GM23338 (cell line): Measurements from ENCODE around the gene GOSR2. TPM values are rescaled to one million over a fixed set of nuclear protein-coding genes. Genes with fewer than 3 reads are reported as not detected.

Experiments used
- ATAC-seq: fragments of 200-7000 bp; cut with Tn5 transposase; 3 replicates; pipeline ENCODE4 v1.9.1; 2020
- DNase-seq: peaks from one replicate; pipeline ENCODE4 v3.0.0-alpha.2; 2015; ENCODE audit warnings: low spot score
- H2AFZ ChIP-seq: fragments of 200-600 bp; sonication (generic); 2 replicates; pipeline ENCODE4 v1.8.0; 2016; ENCODE audit warnings: antibody characterized with exemption, mild to moderate bottlenecking, moderate library complexity
- H3F3A ChIP-seq: fragments of 200-600 bp; sonication (generic); replicated peaks from 2 replicates; pipeline ENCODE4 v1.8.0; 2017; ENCODE audit warnings: antibody characterized with exemption, mixed run types, low read depth
- H3K27ac ChIP-seq: fragments of 200-600 bp; sonication (generic); 2 replicates; pipeline ENCODE4 v1.6.1; 2016; ENCODE audit warnings: low read depth
- H3K27me3 ChIP-seq: fragments of 200-600 bp; sonication (generic); 2 replicates; pipeline ENCODE4 v1.8.0; 2016; ENCODE audit warnings: mild to moderate bottlenecking, mixed run types, moderate library complexity; ENCODE audit not compliant: insufficient read depth
- H3K36me3 ChIP-seq: fragments of 200-600 bp; sonication (generic); 2 replicates; pipeline ENCODE4 v1.8.0; 2016; ENCODE audit warnings: mild to moderate bottlenecking; ENCODE audit not compliant: insufficient read depth
- H3K4me1 ChIP-seq: fragments of 200-600 bp; sonication (generic); 2 replicates; pipeline ENCODE4 v1.8.0; 2016; ENCODE audit warnings: mild to moderate bottlenecking, moderate library complexity; ENCODE audit not compliant: insufficient read depth
- H3K4me2 ChIP-seq: fragments of 200-600 bp; sonication (generic); 2 replicates; pipeline ENCODE4 v1.7.1; 2017; ENCODE audit warnings: mixed run types
- H3K4me3 ChIP-seq: fragments of 200-600 bp; sonication (generic); 2 replicates; pipeline ENCODE4 v1.6.1; 2016; ENCODE audit warnings: mixed run types
- H3K79me2 ChIP-seq: fragments of 200-600 bp; sonication (generic); replicated peaks from 2 replicates; pipeline ENCODE4 v1.8.0; 2017; ENCODE audit warnings: mild to moderate bottlenecking; ENCODE audit not compliant: insufficient read depth
- H3K9me2 ChIP-seq: fragments of 200-600 bp; sonication (generic); 2 replicates; pipeline ENCODE4 v1.8.0; 2017; ENCODE audit not compliant: insufficient read depth
- H4K20me1 ChIP-seq: fragments of 200-600 bp; sonication (generic); replicated peaks from 2 replicates; pipeline ENCODE4 v1.8.0; 2017; ENCODE audit warnings: mild to moderate bottlenecking; ENCODE audit not compliant: insufficient read depth
- H3K27ac Mint-ChIP-seq: 2 replicates; pipeline ENCODE4 v1.8.0; 2020; ENCODE audit warnings: inconsistent platforms, mild to moderate bottlenecking, moderate library complexity, mixed read lengths
- H3K27me3 Mint-ChIP-seq: 3 replicates; pipeline ENCODE4 v1.8.0; 2022; ENCODE audit warnings: low read depth, mild to moderate bottlenecking, moderate library complexity, mixed read lengths, inconsistent platforms; ENCODE audit not compliant: insufficient read depth, poor library complexity
- H3K36me3 Mint-ChIP-seq: 3 replicates; pipeline ENCODE4 v1.8.0; 2021; ENCODE audit warnings: low read depth, mild to moderate bottlenecking, inconsistent platforms, moderate library complexity, mixed read lengths
- H3K4me1 Mint-ChIP-seq: 3 replicates; pipeline ENCODE4 v1.8.0; 2020; ENCODE audit warnings: mild to moderate bottlenecking, inconsistent platforms, mixed read lengths
- H3K4me3 Mint-ChIP-seq: 3 replicates; pipeline ENCODE4 v1.8.0; 2021; ENCODE audit warnings: moderate library complexity, mild to moderate bottlenecking, inconsistent platforms, mixed read lengths
- H3K9me3 Mint-ChIP-seq: 3 replicates; pipeline ENCODE4 v1.8.0; 2020; ENCODE audit warnings: moderate library complexity, mild to moderate bottlenecking, inconsistent platforms, mixed read lengths
- CREB1 ChIP-seq: fragments of 250-450 bp; sonication (Bioruptor Pico); IDR thresholded peaks from 2 replicates; pipeline ENCODE4 v1.5.0; 2020; ENCODE audit warnings: low read depth, mild to moderate bottlenecking, moderate library complexity
- EZH2 ChIP-seq: fragments of 200-600 bp; sonication (generic); IDR thresholded peaks from one replicate; pipeline ENCODE4 v1.8.0; 2017; ENCODE audit warnings: antibody characterized with exemption, mild to moderate bottlenecking, low read depth; ENCODE audit not compliant: unreplicated experiment
- EZH2phosphoT487 ChIP-seq: fragments of 200-600 bp; sonication (generic); IDR thresholded peaks from one replicate; pipeline ENCODE4 v1.8.1; 2018; ENCODE audit warnings: antibody characterized with exemption; ENCODE audit not compliant: unreplicated experiment
- JUNB ChIP-seq: IDR thresholded peaks from one replicate; pipeline ENCODE4 v1.6.1; 2016; ENCODE audit warnings: antibody characterized with exemption; ENCODE audit not compliant: unreplicated experiment
- NANOG ChIP-seq: IDR thresholded peaks from 2 replicates; pipeline ENCODE4 v1.6.1; 2016; ENCODE audit warnings: antibody characterized with exemption, borderline replicate concordance
- POLR2AphosphoS5 ChIP-seq: IDR thresholded peaks from 2 replicates; pipeline ENCODE4 v1.6.1; 2016; ENCODE audit warnings: antibody characterized with exemption, low read depth
- STAT1 ChIP-seq: IDR thresholded peaks from one replicate; pipeline ENCODE4 v1.6.1; 2016; ENCODE audit warnings: antibody characterized with exemption; ENCODE audit not compliant: unreplicated experiment
- ZNF114 ChIP-seq: fragments of 250-450 bp; sonication (Bioruptor Pico); IDR thresholded peaks from 2 replicates; pipeline ENCODE4 v1.5.0; 2020; ENCODE audit warnings: mild to moderate bottlenecking, moderate library complexity
- ZNF331 ChIP-seq: fragments of 250-450 bp; sonication (Bioruptor Pico); IDR thresholded peaks from 2 replicates; pipeline ENCODE4 v1.5.0; 2020; ENCODE audit warnings: low read depth, mild to moderate bottlenecking, moderate library complexity
- long read RNA-seq: library from polyadenylated mRNA; unstranded; transcript quantifications from one replicate; pipeline ENCODE4 v2.0.0, GENCODE V29; 2020; ENCODE audit not compliant: unreplicated experiment
- polyA plus RNA-seq: library from polyadenylated mRNA; unstranded; fragments of >200 nt; fragmentation: Nextera tagmentation; extraction: Ambion mirVana; gene quantifications from 2 replicates; pipeline ENCODE4 v1.2.1, GENCODE V29; 2016
- total RNA-seq: library from RNA; depleted of rRNA; stranded (reverse); fragments of >200 nt; shearing (Covaris generic); gene quantifications from 2 replicates; pipeline ENCODE4 v1.2.3, GENCODE V29; 2014; rRNA removed
- TF ChIP-seq, protein P1 (sequence below), 2 experiments: fragments of 200-600 bp in 1 of 2; sonication (generic) in 1 of 2; conservative IDR thresholded peaks; 2 replicates each; pipeline versions ENCODE4 v1.5.1 to v1.6.1; 2016 to 2017; ENCODE audit warnings: antibody characterized with exemption in 2 of 2, low read depth in 2 of 2, mild to moderate bottlenecking in 2 of 2, moderate library complexity in 1 of 2
- TF ChIP-seq, protein P2 (sequence below): IDR thresholded peaks from one replicate; pipeline ENCODE4 v1.6.1; 2018; ENCODE audit warnings: antibody characterized with exemption; ENCODE audit not compliant: unreplicated experiment
- TF ChIP-seq, protein P3 (sequence below): IDR thresholded peaks from 2 replicates; pipeline ENCODE4 v1.6.1; 2016; ENCODE audit warnings: antibody characterized with exemption
- TF ChIP-seq, protein P4 (sequence below): fragments of 250-450 bp; sonication (Bioruptor Pico); IDR thresholded peaks from 2 replicates; pipeline ENCODE4 v1.5.0; 2020; ENCODE audit warnings: mild to moderate bottlenecking, moderate library complexity

Gene GOSR2
- total RNA-seq (32.2 and 36.2 TPM in 2 replicates), polyA plus RNA-seq (26.1 and 33.2 TPM in 2 replicates)
- long read RNA-seq, transcript GOSR2-232 (6 exons, 3,964 nt) = major isoform, 12 of 24 reads
- long read RNA-seq, partial matches to known transcripts = 1 of 24 reads
- long read RNA-seq, other reads (novel, unspliced or antisense) = 4 of 24 reads

DNA sequence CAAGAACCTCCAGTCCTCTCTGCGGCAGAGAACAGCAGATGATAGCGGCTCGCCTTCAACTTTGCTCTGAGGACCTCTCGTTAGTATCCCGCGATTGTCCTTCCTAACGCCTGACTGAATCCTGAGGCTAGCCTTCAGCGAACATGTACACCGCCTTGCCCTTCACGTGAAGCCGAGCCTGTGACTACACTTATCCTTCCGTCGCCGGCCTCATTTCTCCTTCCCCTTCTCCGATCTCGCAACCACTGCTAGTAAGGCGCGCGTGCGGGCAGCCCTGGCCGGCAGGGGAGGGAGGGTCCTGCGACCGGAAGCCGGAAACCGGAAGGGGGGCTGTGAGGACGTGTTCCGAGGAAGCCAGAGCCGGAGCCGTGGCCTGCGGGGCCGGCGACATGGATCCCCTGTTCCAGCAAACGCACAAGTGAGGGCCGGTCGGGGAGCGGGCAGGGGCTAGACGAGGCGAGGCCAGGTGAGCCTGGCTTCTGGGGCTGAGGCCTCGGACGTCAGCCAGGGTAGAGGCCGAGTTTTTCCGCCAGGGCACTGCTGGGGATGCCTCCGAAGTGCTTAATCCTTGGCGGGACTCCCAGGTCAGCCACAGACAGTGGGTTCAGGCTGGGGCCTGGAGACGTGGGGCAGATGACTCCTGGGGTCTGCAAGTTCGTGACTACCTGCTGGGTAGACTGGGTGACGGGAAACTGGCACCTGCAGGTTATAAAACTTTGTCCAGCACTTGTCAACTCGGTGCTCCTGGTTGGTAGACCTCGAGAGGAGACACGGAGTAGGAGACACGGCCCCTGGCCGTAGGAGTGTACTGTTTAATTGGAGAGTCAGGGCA is at the start of gene GOSR2:
Gene GOSR2 (plus strand): TSS at position 357 of the 832 bp plus-strand sequence. CDS start 33 bp downstream, at position 390.
- DNase-seq (peak; percentile 92), ATAC-seq (peak; percentile 98)
- Histone ChIP-seq H2AFZ (peak within 1 kb of the TSS; percentile 94), H3K36me3 (no peaks in the 10 kb centered on the region), H3K4me2 (peak within 1 kb of the TSS; percentile 91), H3K4me1 (peaks cover 5% of the 10 kb centered on the region; the same call in 1 of the 2 replicates), H3F3A (no peaks in the 10 kb centered on the region), H3K4me3 (peak within 1 kb of the TSS; percentile 97), H4K20me1 (peaks cover 33% of the 10 kb centered on the region), H3K27ac (peak within 1 kb of the TSS; percentile 95), H3K9me2 (peaks cover 5% of the 10 kb centered on the region; the same call in 1 of the 2 replicates), H3K79me2 (peaks cover 54% of the 10 kb centered on the region), H3K27me3 (no peaks in the 10 kb centered on the region)
- TF ChIP-seq, protein P1, sequence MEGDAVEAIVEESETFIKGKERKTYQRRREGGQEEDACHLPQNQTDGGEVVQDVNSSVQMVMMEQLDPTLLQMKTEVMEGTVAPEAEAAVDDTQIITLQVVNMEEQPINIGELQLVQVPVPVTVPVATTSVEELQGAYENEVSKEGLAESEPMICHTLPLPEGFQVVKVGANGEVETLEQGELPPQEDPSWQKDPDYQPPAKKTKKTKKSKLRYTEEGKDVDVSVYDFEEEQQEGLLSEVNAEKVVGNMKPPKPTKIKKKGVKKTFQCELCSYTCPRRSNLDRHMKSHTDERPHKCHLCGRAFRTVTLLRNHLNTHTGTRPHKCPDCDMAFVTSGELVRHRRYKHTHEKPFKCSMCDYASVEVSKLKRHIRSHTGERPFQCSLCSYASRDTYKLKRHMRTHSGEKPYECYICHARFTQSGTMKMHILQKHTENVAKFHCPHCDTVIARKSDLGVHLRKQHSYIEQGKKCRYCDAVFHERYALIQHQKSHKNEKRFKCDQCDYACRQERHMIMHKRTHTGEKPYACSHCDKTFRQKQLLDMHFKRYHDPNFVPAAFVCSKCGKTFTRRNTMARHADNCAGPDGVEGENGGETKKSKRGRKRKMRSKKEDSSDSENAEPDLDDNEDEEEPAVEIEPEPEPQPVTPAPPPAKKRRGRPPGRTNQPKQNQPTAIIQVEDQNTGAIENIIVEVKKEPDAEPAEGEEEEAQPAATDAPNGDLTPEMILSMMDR (conservative IDR thresholded peaks at IDR 0.05; ENCODE audit: low read depth in 2 of 2) = no peak
- TF ChIP-seq EZH2 (no peak), JUNB (peak; percentile 21), POLR2AphosphoS5 (peak; percentile 94), ZNF114 (CRISPR knock-in tag) (no peak), NANOG (0 out of 2 replicates have a peak, but pooled peaks have one; percentile 6), EZH2phosphoT487 (no peak), CREB1 (CRISPR knock-in tag) (peak; percentile 40; the same call in 1 of the 2 replicates), STAT1 (no peak), ZNF331 (no peak)
- TF ChIP-seq, protein P2, sequence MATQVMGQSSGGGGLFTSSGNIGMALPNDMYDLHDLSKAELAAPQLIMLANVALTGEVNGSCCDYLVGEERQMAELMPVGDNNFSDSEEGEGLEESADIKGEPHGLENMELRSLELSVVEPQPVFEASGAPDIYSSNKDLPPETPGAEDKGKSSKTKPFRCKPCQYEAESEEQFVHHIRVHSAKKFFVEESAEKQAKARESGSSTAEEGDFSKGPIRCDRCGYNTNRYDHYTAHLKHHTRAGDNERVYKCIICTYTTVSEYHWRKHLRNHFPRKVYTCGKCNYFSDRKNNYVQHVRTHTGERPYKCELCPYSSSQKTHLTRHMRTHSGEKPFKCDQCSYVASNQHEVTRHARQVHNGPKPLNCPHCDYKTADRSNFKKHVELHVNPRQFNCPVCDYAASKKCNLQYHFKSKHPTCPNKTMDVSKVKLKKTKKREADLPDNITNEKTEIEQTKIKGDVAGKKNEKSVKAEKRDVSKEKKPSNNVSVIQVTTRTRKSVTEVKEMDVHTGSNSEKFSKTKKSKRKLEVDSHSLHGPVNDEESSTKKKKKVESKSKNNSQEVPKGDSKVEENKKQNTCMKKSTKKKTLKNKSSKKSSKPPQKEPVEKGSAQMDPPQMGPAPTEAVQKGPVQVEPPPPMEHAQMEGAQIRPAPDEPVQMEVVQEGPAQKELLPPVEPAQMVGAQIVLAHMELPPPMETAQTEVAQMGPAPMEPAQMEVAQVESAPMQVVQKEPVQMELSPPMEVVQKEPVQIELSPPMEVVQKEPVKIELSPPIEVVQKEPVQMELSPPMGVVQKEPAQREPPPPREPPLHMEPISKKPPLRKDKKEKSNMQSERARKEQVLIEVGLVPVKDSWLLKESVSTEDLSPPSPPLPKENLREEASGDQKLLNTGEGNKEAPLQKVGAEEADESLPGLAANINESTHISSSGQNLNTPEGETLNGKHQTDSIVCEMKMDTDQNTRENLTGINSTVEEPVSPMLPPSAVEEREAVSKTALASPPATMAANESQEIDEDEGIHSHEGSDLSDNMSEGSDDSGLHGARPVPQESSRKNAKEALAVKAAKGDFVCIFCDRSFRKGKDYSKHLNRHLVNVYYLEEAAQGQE = no peak
- TF ChIP-seq, protein P3, sequence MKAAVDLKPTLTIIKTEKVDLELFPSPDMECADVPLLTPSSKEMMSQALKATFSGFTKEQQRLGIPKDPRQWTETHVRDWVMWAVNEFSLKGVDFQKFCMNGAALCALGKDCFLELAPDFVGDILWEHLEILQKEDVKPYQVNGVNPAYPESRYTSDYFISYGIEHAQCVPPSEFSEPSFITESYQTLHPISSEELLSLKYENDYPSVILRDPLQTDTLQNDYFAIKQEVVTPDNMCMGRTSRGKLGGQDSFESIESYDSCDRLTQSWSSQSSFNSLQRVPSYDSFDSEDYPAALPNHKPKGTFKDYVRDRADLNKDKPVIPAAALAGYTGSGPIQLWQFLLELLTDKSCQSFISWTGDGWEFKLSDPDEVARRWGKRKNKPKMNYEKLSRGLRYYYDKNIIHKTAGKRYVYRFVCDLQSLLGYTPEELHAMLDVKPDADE = peak; percentile 87
- TF ChIP-seq, protein P4, sequence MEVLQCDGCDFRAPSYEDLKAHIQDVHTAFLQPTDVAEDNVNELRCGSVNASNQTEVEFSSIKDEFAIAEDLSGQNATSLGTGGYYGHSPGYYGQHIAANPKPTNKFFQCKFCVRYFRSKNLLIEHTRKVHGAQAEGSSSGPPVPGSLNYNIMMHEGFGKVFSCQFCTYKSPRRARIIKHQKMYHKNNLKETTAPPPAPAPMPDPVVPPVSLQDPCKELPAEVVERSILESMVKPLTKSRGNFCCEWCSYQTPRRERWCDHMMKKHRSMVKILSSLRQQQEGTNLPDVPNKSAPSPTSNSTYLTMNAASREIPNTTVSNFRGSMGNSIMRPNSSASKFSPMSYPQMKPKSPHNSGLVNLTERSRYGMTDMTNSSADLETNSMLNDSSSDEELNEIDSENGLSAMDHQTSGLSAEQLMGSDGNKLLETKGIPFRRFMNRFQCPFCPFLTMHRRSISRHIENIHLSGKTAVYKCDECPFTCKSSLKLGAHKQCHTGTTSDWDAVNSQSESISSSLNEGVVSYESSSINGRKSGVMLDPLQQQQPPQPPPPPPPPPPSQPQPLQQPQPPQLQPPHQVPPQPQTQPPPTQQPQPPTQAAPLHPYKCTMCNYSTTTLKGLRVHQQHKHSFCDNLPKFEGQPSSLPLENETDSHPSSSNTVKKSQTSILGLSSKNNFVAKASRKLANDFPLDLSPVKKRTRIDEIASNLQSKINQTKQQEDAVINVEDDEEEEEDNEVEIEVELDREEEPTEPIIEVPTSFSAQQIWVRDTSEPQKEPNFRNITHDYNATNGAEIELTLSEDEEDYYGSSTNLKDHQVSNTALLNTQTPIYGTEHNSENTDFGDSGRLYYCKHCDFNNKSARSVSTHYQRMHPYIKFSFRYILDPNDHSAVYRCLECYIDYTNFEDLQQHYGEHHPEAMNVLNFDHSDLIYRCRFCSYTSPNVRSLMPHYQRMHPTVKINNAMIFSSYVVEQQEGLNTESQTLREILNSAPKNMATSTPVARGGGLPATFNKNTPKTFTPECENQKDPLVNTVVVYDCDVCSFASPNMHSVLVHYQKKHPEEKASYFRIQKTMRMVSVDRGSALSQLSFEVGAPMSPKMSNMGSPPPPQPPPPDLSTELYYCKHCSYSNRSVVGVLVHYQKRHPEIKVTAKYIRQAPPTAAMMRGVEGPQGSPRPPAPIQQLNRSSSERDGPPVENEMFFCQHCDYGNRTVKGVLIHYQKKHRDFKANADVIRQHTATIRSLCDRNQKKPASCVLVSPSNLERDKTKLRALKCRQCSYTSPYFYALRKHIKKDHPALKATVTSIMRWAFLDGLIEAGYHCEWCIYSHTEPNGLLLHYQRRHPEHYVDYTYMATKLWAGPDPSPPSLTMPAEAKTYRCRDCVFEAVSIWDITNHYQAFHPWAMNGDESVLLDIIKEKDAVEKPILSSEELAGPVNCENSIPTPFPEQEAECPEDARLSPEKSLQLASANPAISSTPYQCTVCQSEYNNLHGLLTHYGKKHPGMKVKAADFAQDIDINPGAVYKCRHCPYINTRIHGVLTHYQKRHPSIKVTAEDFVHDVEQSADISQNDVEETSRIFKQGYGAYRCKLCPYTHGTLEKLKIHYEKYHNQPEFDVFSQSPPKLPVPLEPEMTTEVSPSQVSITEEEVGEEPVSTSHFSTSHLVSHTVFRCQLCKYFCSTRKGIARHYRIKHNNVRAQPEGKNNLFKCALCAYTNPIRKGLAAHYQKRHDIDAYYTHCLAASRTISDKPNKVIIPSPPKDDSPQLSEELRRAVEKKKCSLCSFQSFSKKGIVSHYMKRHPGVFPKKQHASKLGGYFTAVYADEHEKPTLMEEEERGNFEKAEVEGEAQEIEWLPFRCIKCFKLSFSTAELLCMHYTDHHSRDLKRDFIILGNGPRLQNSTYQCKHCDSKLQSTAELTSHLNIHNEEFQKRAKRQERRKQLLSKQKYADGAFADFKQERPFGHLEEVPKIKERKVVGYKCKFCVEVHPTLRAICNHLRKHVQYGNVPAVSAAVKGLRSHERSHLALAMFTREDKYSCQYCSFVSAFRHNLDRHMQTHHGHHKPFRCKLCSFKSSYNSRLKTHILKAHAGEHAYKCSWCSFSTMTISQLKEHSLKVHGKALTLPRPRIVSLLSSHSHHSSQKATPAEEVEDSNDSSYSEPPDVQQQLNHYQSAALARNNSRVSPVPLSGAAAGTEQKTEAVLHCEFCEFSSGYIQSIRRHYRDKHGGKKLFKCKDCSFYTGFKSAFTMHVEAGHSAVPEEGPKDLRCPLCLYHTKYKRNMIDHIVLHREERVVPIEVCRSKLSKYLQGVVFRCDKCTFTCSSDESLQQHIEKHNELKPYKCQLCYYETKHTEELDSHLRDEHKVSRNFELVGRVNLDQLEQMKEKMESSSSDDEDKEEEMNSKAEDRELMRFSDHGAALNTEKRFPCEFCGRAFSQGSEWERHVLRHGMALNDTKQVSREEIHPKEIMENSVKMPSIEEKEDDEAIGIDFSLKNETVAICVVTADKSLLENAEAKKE (CRISPR knock-in tag) = no peak
- no peaks in the 10 kb centered on the region for H3K27me3 Mint-ChIP-seq
- H3K4me1 Mint-ChIP-seq = peaks cover 10% of the 10 kb centered on the region
- H3K9me3 Mint-ChIP-seq = no peaks in the 10 kb centered on the region
- no peaks in the 10 kb centered on the region for H3K36me3 Mint-ChIP-seq
- H3K27ac Mint-ChIP-seq = peak within 1 kb of the TSS; percentile 100
- H3K4me3 Mint-ChIP-seq = peak within 1 kb of the TSS; percentile 90
